Measurements from ENCODE around the gene FGF18.
"Not testable (repeated sequence)": the region's sequence is repeated elsewhere in the genome, so short reads cannot be mapped to it uniquely, and the experiment has no call there.

FGF18 gene

GRCh38 chr5:171396583-171396982 lies 22.9 kb upstream of the FGF18 start:
- not testable (repeated sequence) for H2BK15ac ChIP-seq (ENCODE audit: low read depth, poor library complexity, severe bottlenecking); H2BK120ac ChIP-seq (ENCODE audit: low read depth, low read length)

DNA sequence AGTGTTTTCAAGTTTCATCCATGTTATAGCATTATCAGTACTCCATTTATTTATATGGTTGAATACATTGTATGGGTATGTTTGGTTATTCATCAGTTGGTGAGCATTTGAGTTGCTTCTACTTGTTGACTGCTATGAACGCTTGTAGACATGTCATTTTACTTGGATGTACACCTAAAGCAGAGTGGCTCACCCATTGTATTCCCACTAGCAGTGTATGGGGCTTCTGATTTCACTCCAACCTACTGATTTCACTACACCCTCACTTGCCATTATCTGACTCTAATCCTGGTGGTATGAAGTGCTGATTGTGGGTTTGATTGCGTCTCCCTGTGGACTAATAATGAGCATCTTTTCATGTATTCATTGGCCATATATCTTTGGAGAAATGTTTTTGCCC lies 22.3 kb upstream of the FGF18 start:
- H3K14ac ChIP-seq (ENCODE audit: low read length in 2 of 2), result no peak overlapping the region
- no peak overlapping the region for H2BK15ac ChIP-seq (ENCODE audit: low read depth, poor library complexity, severe bottlenecking)
- no peak overlapping the region for H2AFZ ChIP-seq (ENCODE audit: low read depth, low read length)
- no peak overlapping the region for H2BK12ac ChIP-seq (ENCODE audit: low read length in 2 of 2)
- no peak overlapping the region for H3K4ac ChIP-seq (ENCODE audit: low read depth in 1 of 2, low read length in 2 of 2)
- H2BK120ac ChIP-seq (ENCODE audit: low read depth, low read length), result no peak overlapping the region
- no peak overlapping the region for H2BK5ac ChIP-seq (ENCODE audit: low read depth, low read length, poor library complexity, severe bottlenecking)
- no peak for DNase-seq
- no peak overlapping the region for H3K27ac ChIP-seq (ENCODE audit: low read length, poor library complexity, severe bottlenecking)
- H3K36me3 ChIP-seq (ENCODE audit: control insufficient read depth in 1 of 2, insufficient read depth in 2 of 2, low read depth in 1 of 2, low read length in 2 of 2), result peaks cover 49 to 97% of the 10 kb centered on the region in 2 experiments
- no peak overlapping the region for H3K23ac ChIP-seq (ENCODE audit: low read length in 2 of 2)
- H3K4me3 ChIP-seq (ENCODE audit: insufficient read depth in 1 of 2, low read depth in 1 of 2, low read length in 2 of 2), result no peak overlapping the region
- no peak overlapping the region for H4K8ac ChIP-seq (ENCODE audit: low read length)
- H3K27me3 ChIP-seq (ENCODE audit: control insufficient read depth in 1 of 2, insufficient read depth in 1 of 2, low read length in 2 of 2), result no peaks in the 10 kb centered on the region
- H3K4me1 ChIP-seq (ENCODE audit: control insufficient read depth, insufficient read depth, low read depth, low read length), result peaks cover 3% of the 10 kb centered on the region
- no peaks in the 10 kb centered on the region for H3K9me3 ChIP-seq (ENCODE audit: control insufficient read depth, low read length)
- H3K79me1 ChIP-seq (replicated peaks; ENCODE audit: low read length, poor library complexity, severe bottlenecking), result no peaks in the 10 kb centered on the region
- WGBS, result no CpG with 5 or more reads among the region's 2 CpGs
- no peak overlapping the region for H4K91ac ChIP-seq (ENCODE audit: low read length)
- H3K9ac ChIP-seq (ENCODE audit: low read length), result no peak overlapping the region
- H3K4me2 ChIP-seq (ENCODE audit: low read length, poor library complexity, severe bottlenecking), result no peak overlapping the region
- H2AK5ac ChIP-seq (ENCODE audit: low read length, severe bottlenecking), result no peak overlapping the region
- H3K18ac ChIP-seq (ENCODE audit: low read depth in 1 of 2, low read length in 2 of 2), result no peak overlapping the region

More at GRCh38 chr5:171396583-171396982, 22.9 kb upstream of the FGF18 start:
- H3K4me1 ChIP-seq (ENCODE audit: control insufficient read depth, insufficient read depth, low read depth, low read length); H3K27ac ChIP-seq (ENCODE audit: low read length, poor library complexity, severe bottlenecking); H2BK12ac ChIP-seq (ENCODE audit: low read length in 2 of 2); H3K4ac ChIP-seq (ENCODE audit: low read depth in 1 of 2, low read length in 2 of 2); H2AFZ ChIP-seq (ENCODE audit: low read depth, low read length); H3K79me1 ChIP-seq (replicated peaks; ENCODE audit: low read length, poor library complexity, severe bottlenecking); H3K27me3 ChIP-seq (ENCODE audit: control insufficient read depth in 1 of 2, insufficient read depth in 1 of 2, low read length in 2 of 2); H2BK5ac ChIP-seq (ENCODE audit: low read depth, low read length, poor library complexity, severe bottlenecking); H3K4me2 ChIP-seq (ENCODE audit: low read length, poor library complexity, severe bottlenecking); H4K8ac ChIP-seq (ENCODE audit: low read length); H3K9me3 ChIP-seq (ENCODE audit: control insufficient read depth, low read length); DNase-seq; H3K23ac ChIP-seq (ENCODE audit: low read length in 2 of 2); H4K91ac ChIP-seq (ENCODE audit: low read length); H3K4me3 ChIP-seq (ENCODE audit: insufficient read depth in 1 of 2, low read depth in 1 of 2, low read length in 2 of 2); H3K14ac ChIP-seq (ENCODE audit: low read length in 2 of 2); H3K18ac ChIP-seq (ENCODE audit: low read depth in 1 of 2, low read length in 2 of 2); H3K9ac ChIP-seq (ENCODE audit: low read length); H2AK5ac ChIP-seq (ENCODE audit: low read length, severe bottlenecking): not testable (repeated sequence)
- WGBS, result 96% methylated on average over 9 of the region's 11 CpGs
- H3K36me3 ChIP-seq (ENCODE audit: control insufficient read depth in 1 of 2, insufficient read depth in 2 of 2, low read depth in 1 of 2, low read length in 2 of 2), result peaks cover 53 to 100% of the 10 kb centered on the region in 2 experiments

DNA sequence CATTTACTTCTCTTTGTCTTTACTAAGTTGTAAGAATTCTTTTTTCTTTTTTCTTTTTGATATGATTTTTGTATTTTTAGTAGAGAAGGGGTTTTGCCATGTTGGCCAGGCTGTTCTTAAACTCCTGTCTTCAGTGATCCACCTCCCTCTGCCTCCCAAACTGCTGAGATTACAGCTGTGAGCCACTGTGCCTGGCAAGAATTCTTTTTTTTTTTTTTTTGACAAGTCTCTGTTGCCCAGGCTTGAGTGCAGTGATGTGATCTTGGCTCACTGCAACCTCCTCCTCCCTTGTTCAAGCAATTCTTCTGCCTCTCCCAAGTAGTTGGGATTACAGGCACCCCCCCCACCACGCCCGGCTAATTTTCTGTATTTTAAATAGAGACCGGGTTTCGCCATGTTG lies 21.8 kb upstream of the FGF18 start:
- H4K8ac ChIP-seq (ENCODE audit: low read length), result no peak overlapping the region
- no peak overlapping the region for H3K18ac ChIP-seq (ENCODE audit: low read depth in 1 of 2, low read length in 2 of 2)
- no peaks in the 10 kb centered on the region for H3K27me3 ChIP-seq (ENCODE audit: control insufficient read depth in 1 of 2, insufficient read depth in 1 of 2, low read length in 2 of 2)
- no peak overlapping the region for H3K4ac ChIP-seq (ENCODE audit: low read depth in 1 of 2, low read length in 2 of 2)
- no peak overlapping the region for H2AFZ ChIP-seq (ENCODE audit: low read depth, low read length)
- 99% methylated on average over 4 of the region's 4 CpGs for WGBS
- peaks cover 47 to 93% of the 10 kb centered on the region in 2 experiments for H3K36me3 ChIP-seq (ENCODE audit: control insufficient read depth in 1 of 2, insufficient read depth in 2 of 2, low read depth in 1 of 2, low read length in 2 of 2)
- no peak overlapping the region for H3K27ac ChIP-seq (ENCODE audit: low read length, poor library complexity, severe bottlenecking)
- no peak overlapping the region for H2BK5ac ChIP-seq (ENCODE audit: low read depth, low read length, poor library complexity, severe bottlenecking)
- H3K23ac ChIP-seq (ENCODE audit: low read length in 2 of 2), result no peak overlapping the region
- no peaks in the 10 kb centered on the region for H3K79me1 ChIP-seq (replicated peaks; ENCODE audit: low read length, poor library complexity, severe bottlenecking)
- no peak overlapping the region for H2AK5ac ChIP-seq (ENCODE audit: low read length, severe bottlenecking)
- H2BK12ac ChIP-seq (ENCODE audit: low read length in 2 of 2), result no peak overlapping the region
- no peak overlapping the region for H2BK120ac ChIP-seq (ENCODE audit: low read depth, low read length)
- no peaks in the 10 kb centered on the region for H3K9me3 ChIP-seq (ENCODE audit: control insufficient read depth, low read length)
- no peak overlapping the region for H2BK15ac ChIP-seq (ENCODE audit: low read depth, poor library complexity, severe bottlenecking)
- no peak overlapping the region for H3K9ac ChIP-seq (ENCODE audit: low read length)
- H4K91ac ChIP-seq (ENCODE audit: low read length), result no peak overlapping the region
- peaks cover 1% of the 10 kb centered on the region for H3K4me1 ChIP-seq (ENCODE audit: control insufficient read depth, insufficient read depth, low read depth, low read length)
- H3K14ac ChIP-seq (ENCODE audit: low read length in 2 of 2), result no peak overlapping the region
- DNase-seq, result no peak
- no peak overlapping the region for H3K4me3 ChIP-seq (ENCODE audit: insufficient read depth in 1 of 2, low read depth in 1 of 2, low read length in 2 of 2)
- H3K4me2 ChIP-seq (ENCODE audit: low read length, poor library complexity, severe bottlenecking), result no peak overlapping the region

DNA sequence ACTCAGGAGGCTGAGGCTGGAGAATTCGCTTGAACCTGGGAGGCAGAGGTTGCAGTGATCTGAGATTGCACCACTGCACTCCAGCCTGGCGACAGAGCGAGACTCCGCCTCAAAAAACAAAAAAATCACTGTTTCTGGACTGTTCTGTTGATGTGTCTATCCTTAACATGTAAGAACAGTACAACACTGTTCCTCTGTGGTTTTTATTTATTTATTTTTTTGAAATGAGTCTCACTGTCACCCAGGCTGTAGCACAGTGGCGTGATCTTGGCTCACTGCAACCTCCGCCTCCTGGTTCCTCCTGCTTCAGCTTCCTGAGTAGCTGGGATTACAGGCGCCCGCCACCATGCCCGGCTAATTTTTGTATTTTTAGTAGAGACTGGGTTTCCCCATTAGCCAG lies 20.8 kb upstream of the FGF18 start:
- H3K4me1 ChIP-seq (ENCODE audit: control insufficient read depth, insufficient read depth, low read depth, low read length); DNase-seq; H4K8ac ChIP-seq (ENCODE audit: low read length); H3K4me2 ChIP-seq (ENCODE audit: low read length, poor library complexity, severe bottlenecking); H4K91ac ChIP-seq (ENCODE audit: low read length); H3K27me3 ChIP-seq (ENCODE audit: control insufficient read depth in 1 of 2, insufficient read depth in 1 of 2, low read length in 2 of 2); H3K27ac ChIP-seq (ENCODE audit: low read length, poor library complexity, severe bottlenecking); H3K79me1 ChIP-seq (replicated peaks; ENCODE audit: low read length, poor library complexity, severe bottlenecking); H3K18ac ChIP-seq (ENCODE audit: low read depth in 1 of 2, low read length in 2 of 2); H3K23ac ChIP-seq (ENCODE audit: low read length in 2 of 2); H3K9ac ChIP-seq (ENCODE audit: low read length); H3K14ac ChIP-seq (ENCODE audit: low read length in 2 of 2); H2BK5ac ChIP-seq (ENCODE audit: low read depth, low read length, poor library complexity, severe bottlenecking); H3K4ac ChIP-seq (ENCODE audit: low read depth in 1 of 2, low read length in 2 of 2); H3K9me3 ChIP-seq (ENCODE audit: control insufficient read depth, low read length); H2AK5ac ChIP-seq (ENCODE audit: low read length, severe bottlenecking); H2BK15ac ChIP-seq (ENCODE audit: low read depth, poor library complexity, severe bottlenecking); H2BK120ac ChIP-seq (ENCODE audit: low read depth, low read length); H2AFZ ChIP-seq (ENCODE audit: low read depth, low read length); H2BK12ac ChIP-seq (ENCODE audit: low read length in 2 of 2); H3K4me3 ChIP-seq (ENCODE audit: insufficient read depth in 1 of 2, low read depth in 1 of 2, low read length in 2 of 2): not testable (repeated sequence)
- WGBS, result 97% methylated on average over 8 of the region's 9 CpGs
- peaks cover 47 to 82% of the 10 kb centered on the region in 2 experiments for H3K36me3 ChIP-seq (ENCODE audit: control insufficient read depth in 1 of 2, insufficient read depth in 2 of 2, low read depth in 1 of 2, low read length in 2 of 2)

All from mesenchymal stem cell (in vitro differentiated cells and primary cell).